Neuronal stem cell (in vitro differentiated cells): ENCODE results near the gene RALY.

Experiments
- DNase-seq: peaks from one replicate; pipeline ENCODE4 v3.0.0-alpha.2; 2013; ENCODE audit warnings: low spot score
- H2AFZ ChIP-seq: one replicate; pipeline ENCODE4 v1.6.1; 2013; ENCODE audit warnings: mild to moderate bottlenecking, low read length, inconsistent platforms
- H2AK5ac ChIP-seq: 2 replicates; pipeline ENCODE4 v1.6.1; 2013; ENCODE audit warnings: low read depth, mild to moderate bottlenecking, inconsistent platforms, low read length, moderate library complexity, mixed read lengths
- H2BK120ac ChIP-seq: 2 replicates; pipeline ENCODE4 v1.6.1; 2013; ENCODE audit warnings: low read depth, mild to moderate bottlenecking, inconsistent platforms, low read length, moderate library complexity, mixed read lengths
- H2BK12ac ChIP-seq: one replicate; pipeline ENCODE4 v1.6.1; 2013; ENCODE audit warnings: low read length, inconsistent platforms
- H2BK15ac ChIP-seq: 2 replicates; pipeline ENCODE4 v1.6.1; 2013; ENCODE audit warnings: mild to moderate bottlenecking, low read length, inconsistent platforms, mixed read lengths
- H2BK5ac ChIP-seq: one replicate; pipeline ENCODE4 v1.6.1; 2013; ENCODE audit warnings: inconsistent platforms, mild to moderate bottlenecking, low read length, moderate library complexity
- H3K14ac ChIP-seq: one replicate; pipeline ENCODE4 v1.6.1; 2013; ENCODE audit warnings: low read length, inconsistent platforms
- H3K18ac ChIP-seq: 2 replicates; pipeline ENCODE4 v1.6.1; 2013; ENCODE audit warnings: low read length, inconsistent platforms
- H3K23ac ChIP-seq: 2 replicates; pipeline ENCODE4 v1.6.1; 2013; ENCODE audit warnings: low read depth, mild to moderate bottlenecking, mixed read lengths, low read length, inconsistent platforms; ENCODE audit not compliant: poor library complexity
- H3K27ac ChIP-seq: replicated peaks from 3 replicates; pipeline ENCODE4 v1.5.1; 2013; ENCODE audit warnings: low read length, inconsistent platforms
- H3K27me3 ChIP-seq, 3 experiments: 2 replicates each; pipeline ENCODE4 v1.6.1; 2013; ENCODE audit warnings: low read length in 3 of 3, mild to moderate bottlenecking in 2 of 3, inconsistent platforms in 1 of 3, low read depth in 1 of 3, mixed read lengths in 1 of 3, moderate library complexity in 1 of 3; ENCODE audit not compliant: control insufficient read depth in 3 of 3, insufficient read depth in 3 of 3
- H3K36me3 ChIP-seq, 2 donors: replicated peaks in 1 of 2; 2 replicates each; pipeline ENCODE4 v1.6.1; 2013; ENCODE audit warnings: low read length in 2 of 2; ENCODE audit not compliant: control insufficient read depth in 2 of 2, insufficient read depth in 2 of 2
- H3K4ac ChIP-seq: 2 replicates; pipeline ENCODE4 v1.6.1; 2013; ENCODE audit warnings: inconsistent platforms, mild to moderate bottlenecking, low read length, moderate library complexity
- H3K4me1 ChIP-seq, 2 donors: 1 replicate in 1 of 2; 2 replicates in 1 of 2; pipeline ENCODE4 v1.6.1; 2013; ENCODE audit warnings: low read length in 2 of 2, low read depth in 1 of 2; ENCODE audit not compliant: control insufficient read depth in 2 of 2, insufficient read depth in 1 of 2
- H3K4me2 ChIP-seq: one replicate; pipeline ENCODE4 v1.6.1; 2013; ENCODE audit warnings: mild to moderate bottlenecking, low read length, inconsistent platforms; ENCODE audit not compliant: insufficient read depth, poor library complexity, severe bottlenecking
- H3K4me3 ChIP-seq, 2 donors: 2 replicates each; pipeline ENCODE4 v1.5.1; 2013; ENCODE audit warnings: low read length in 2 of 2, mild to moderate bottlenecking in 2 of 2, inconsistent platforms in 1 of 2, moderate library complexity in 1 of 2
- H3K79me1 ChIP-seq: one replicate; pipeline ENCODE4 v1.6.1; 2013; ENCODE audit warnings: low read depth, mild to moderate bottlenecking, inconsistent platforms, low read length, moderate library complexity
- H3K9ac ChIP-seq: one replicate; pipeline ENCODE4 v1.6.1; 2013; ENCODE audit warnings: mild to moderate bottlenecking, low read depth, low read length, inconsistent platforms; ENCODE audit not compliant: poor library complexity
- H3K9me3 ChIP-seq, 2 donors: replicated peaks in 1 of 2; 2 replicates each; pipeline versions ENCODE3 to v1.6.1; 2013; ENCODE audit warnings: low read length in 2 of 2, mild to moderate bottlenecking in 2 of 2, inconsistent platforms in 1 of 2, low read depth in 1 of 2, mixed read lengths in 1 of 2, moderate library complexity in 1 of 2; ENCODE audit not compliant: control insufficient read depth in 2 of 2, insufficient read depth in 1 of 2
- H4K8ac ChIP-seq: one replicate; pipeline ENCODE4 v1.6.1; 2013; ENCODE audit warnings: low read depth, mild to moderate bottlenecking, inconsistent platforms, low read length, moderate library complexity
- H4K91ac ChIP-seq: one replicate; pipeline ENCODE4 v1.6.1; 2013; ENCODE audit warnings: low read length, low read depth, mild to moderate bottlenecking, inconsistent platforms; ENCODE audit not compliant: poor library complexity
- WGBS, 2 donors: extraction: QIAGEN DNeasy Blood & Tissue Kit; methylation state at CpG; one replicate each; pipeline ENCODE4 v1.1.7; 2013; ENCODE audit warnings: missing lambda C conversion rate in 2 of 2, mixed read lengths in 1 of 2; ENCODE audit not compliant: insufficient read length in 2 of 2, insufficient replicate concordance in 1 of 2; ENCODE audit errors: extremely low coverage in 2 of 2; 5-methylcytosine and 5-hydroxymethylcytosine counted together

RALY gene

GRCh38 chr20:34099675-34100074, 106.0 kb downstream of the RALY start:
- Histone ChIP-seq H2BK5ac (no peak overlapping the region), H3K18ac (no peak overlapping the region), H3K27me3 (no peaks in the 10 kb centered on the region), H4K8ac (no peak overlapping the region), H3K14ac (no peak overlapping the region), H2BK120ac (no peak overlapping the region), H3K36me3 (peaks cover 44 to 100% of the 10 kb centered on the region in 2 donors), H3K79me1 (peaks cover 6% of the 10 kb centered on the region), H3K9ac (no peak overlapping the region), H3K9me3 (no peaks in the 10 kb centered on the region), H2AK5ac (no peak overlapping the region), H3K4me2 (no peak overlapping the region), H2BK12ac (no peak overlapping the region), H3K4me1 (no peaks in the 10 kb centered on the region), H4K91ac (no peak overlapping the region), H2AFZ (no peak overlapping the region), H3K27ac (no peak overlapping the region), H3K4me3 (no peak overlapping the region), H3K23ac (no peak overlapping the region), H3K4ac (no peak overlapping the region), H2BK15ac (no peak overlapping the region)
- no CpG with 5 or more reads among the region's 5 CpGs for WGBS, 2 donors
- no peak for DNase-seq

GRCh38 chr20:34100576-34100975, 106.9 kb downstream of the RALY start:
- no peak for DNase-seq
- no peak overlapping the region for H4K8ac ChIP-seq

GRCh38 chr20:34102342-34102741, 108.6 kb downstream of the RALY start:
- Histone ChIP-seq H3K4me1 (no peaks in the 10 kb centered on the region), H2AFZ (no peak overlapping the region), H3K9me3 (no peaks in the 10 kb centered on the region), H3K27me3 (no peaks in the 10 kb centered on the region), H2BK5ac (no peak overlapping the region), H2BK120ac (no peak overlapping the region), H3K23ac (no peak overlapping the region), H3K36me3 (peaks cover 39 to 99% of the 10 kb centered on the region in 2 donors), H4K8ac (no peak overlapping the region), H2BK12ac (no peak overlapping the region), H3K14ac (no peak overlapping the region), H3K4me3 (no peak overlapping the region), H3K18ac (no peak overlapping the region), H4K91ac (no peak overlapping the region), H3K4ac (no peak overlapping the region), H3K27ac (no peak overlapping the region), H3K79me1 (peaks cover 6% of the 10 kb centered on the region), H2BK15ac (no peak overlapping the region), H2AK5ac (no peak overlapping the region), H3K4me2 (no peak overlapping the region), H3K9ac (no peak overlapping the region)
- DNase-seq: no peak
- WGBS, 2 donors: no CpG with 5 or more reads among the region's 2 CpGs

More at GRCh38 chr20:34100576-34100975, 106.9 kb downstream of the RALY start:
- H2BK120ac ChIP-seq: no peak overlapping the region
- no peak overlapping the region for H3K4me3 ChIP-seq
- no CpG with 5 or more reads among the region's 3 CpGs for WGBS, 2 donors
- H3K79me1 ChIP-seq: peaks cover 6% of the 10 kb centered on the region
- no peak overlapping the region for H2AK5ac ChIP-seq
- peaks cover 46 to 100% of the 10 kb centered on the region in 2 donors for H3K36me3 ChIP-seq
- H3K9me3 ChIP-seq: no peaks in the 10 kb centered on the region
- H4K91ac ChIP-seq: no peak overlapping the region
- no peak overlapping the region for H3K4me2 ChIP-seq
- no peak overlapping the region for H3K27ac ChIP-seq
- H3K4me1 ChIP-seq: no peaks in the 10 kb centered on the region
- H3K27me3 ChIP-seq: no peaks in the 10 kb centered on the region
- no peak overlapping the region for H3K4ac ChIP-seq
- H3K18ac ChIP-seq: no peak overlapping the region
- H2AFZ ChIP-seq: no peak overlapping the region
- no peak overlapping the region for H2BK12ac ChIP-seq
- no peak overlapping the region for H3K9ac ChIP-seq
- H3K23ac ChIP-seq: no peak overlapping the region
- H2BK15ac ChIP-seq: no peak overlapping the region
- no peak overlapping the region for H3K14ac ChIP-seq
- H2BK5ac ChIP-seq: no peak overlapping the region

GRCh38 chr20:34104059-34104458, 110.3 kb downstream of the RALY start:
- no CpG with 5 or more reads among the region's 3 CpGs for WGBS, 2 donors
- no peak overlapping the region for H2AK5ac ChIP-seq
- H3K14ac ChIP-seq: no peak overlapping the region
- H2BK12ac ChIP-seq: no peak overlapping the region
- no peak overlapping the region for H3K4ac ChIP-seq
- no peak overlapping the region for H3K27ac ChIP-seq
- no peak overlapping the region for H3K18ac ChIP-seq
- H2BK5ac ChIP-seq: no peak overlapping the region
- no peaks in the 10 kb centered on the region for H3K27me3 ChIP-seq
- H2BK15ac ChIP-seq: no peak overlapping the region
- no peaks in the 10 kb centered on the region for H3K9me3 ChIP-seq
- H3K79me1 ChIP-seq: peaks cover 4% of the 10 kb centered on the region
- no peaks in the 10 kb centered on the region for H3K4me1 ChIP-seq
- no peak overlapping the region for H3K4me2 ChIP-seq
- no peak for DNase-seq
- no peak overlapping the region for H2AFZ ChIP-seq
- no peak overlapping the region for H4K91ac ChIP-seq
- no peak overlapping the region for H3K23ac ChIP-seq
- no peak overlapping the region for H4K8ac ChIP-seq
- no peak overlapping the region for H3K4me3 ChIP-seq
- H2BK120ac ChIP-seq: no peak overlapping the region
- H3K9ac ChIP-seq: no peak overlapping the region
- peaks cover 36 to 99% of the 10 kb centered on the region in 2 donors for H3K36me3 ChIP-seq
